RKO (cell line): ENCODE data around the gene C9orf43.
"Not testable (repeated sequence)": the region's sequence is repeated elsewhere in the genome, so short reads cannot be mapped to it uniquely, and the experiment has no call there.

ENCODE experiments used
- DNase-seq: peaks from one replicate; pipeline ENCODE4 v3.0.0-alpha.2; 2016; ENCODE audit warnings: low spot score

C9orf43 gene

GRCh38 chr9:113421726-113422125 lies 11.2 kb downstream of the C9orf43 start:
- DNase-seq: no peak

GRCh38 chr9:113425072-113425471 lies 14.5 kb downstream of the C9orf43 start:
- no peak for DNase-seq

GRCh38 chr9:113426701-113427100 lies 16.2 kb downstream of the C9orf43 start:
- no peak for DNase-seq

- DNase-seq: no peak
These were observed 17.1 kb downstream of the C9orf43 start for GRCh38 chr9:113427629-113428028.

GRCh38 chr9:113428062-113428615 lies 17.6 kb downstream of the C9orf43 start:
- DNase-seq: no peak

- no peak for DNase-seq
These were observed 20.6 kb downstream of the C9orf43 start for GRCh38 chr9:113431191-113431590.

GRCh38 chr9:113436728-113437515 lies 26.4 kb downstream of the C9orf43 start:
- no peak for DNase-seq

GRCh38 chr9:113437716-113438115 lies 27.2 kb downstream of the C9orf43 start:
- DNase-seq: not testable (repeated sequence)

GRCh38 chr9:113444736-113445135 lies 34.2 kb downstream of the C9orf43 start:
- no peak for DNase-seq

GRCh38 chr9:113446323-113446740 lies 35.8 kb downstream of the C9orf43 start:
- DNase-seq: peak; percentile 70

GRCh38 chr9:113449376-113449775 lies 38.8 kb downstream of the C9orf43 start:
- no peak for DNase-seq

- DNase-seq: no peak
These were observed 41.6 kb downstream of the C9orf43 start for GRCh38 chr9:113452113-113452605.

GRCh38 chr9:113454914-113455761 lies 44.6 kb downstream of the C9orf43 start:
- DNase-seq: no peak

GRCh38 chr9:113456235-113456634 lies 45.7 kb downstream of the C9orf43 start:
- no peak for DNase-seq

- DNase-seq: no peak
These were observed 50.7 kb downstream of the C9orf43 start for GRCh38 chr9:113461285-113461684.

- no peak for DNase-seq
These were observed 51.4 kb downstream of the C9orf43 start for GRCh38 chr9:113461943-113462342.

- no peak for DNase-seq
These were observed 52.3 kb downstream of the C9orf43 start for GRCh38 chr9:113462781-113463286.

GRCh38 chr9:113463418-113464285 lies 53.1 kb downstream of the C9orf43 start, which contains the start of gene RGS3:
Gene RGS3 (plus strand): TSS chr9:113463727. CDS start chr9:113463803, 76 bp downstream.
- DNase-seq: no peak

- no peak for DNase-seq
These were observed 53.7 kb downstream of the C9orf43 start for GRCh38 chr9:113464286-113464660.

GRCh38 chr9:113465599-113466140 lies 55.1 kb downstream of the C9orf43 start:
- no peak for DNase-seq

- DNase-seq: no peak
These were observed 56.6 kb downstream of the C9orf43 start for GRCh38 chr9:113467183-113467582.
